GM12872 (cell line): Measurements from ENCODE around the gene DDX10.

Experiments used
- TF ChIP-seq, protein P1 (sequence below): IDR thresholded peaks from 3 replicates; pipeline ENCODE4 v1.5.1; 2011; ENCODE audit warnings: low read depth, mild to moderate bottlenecking, low read length, moderate library complexity; ENCODE audit not compliant: insufficient read depth

Gene DDX10

DNA sequence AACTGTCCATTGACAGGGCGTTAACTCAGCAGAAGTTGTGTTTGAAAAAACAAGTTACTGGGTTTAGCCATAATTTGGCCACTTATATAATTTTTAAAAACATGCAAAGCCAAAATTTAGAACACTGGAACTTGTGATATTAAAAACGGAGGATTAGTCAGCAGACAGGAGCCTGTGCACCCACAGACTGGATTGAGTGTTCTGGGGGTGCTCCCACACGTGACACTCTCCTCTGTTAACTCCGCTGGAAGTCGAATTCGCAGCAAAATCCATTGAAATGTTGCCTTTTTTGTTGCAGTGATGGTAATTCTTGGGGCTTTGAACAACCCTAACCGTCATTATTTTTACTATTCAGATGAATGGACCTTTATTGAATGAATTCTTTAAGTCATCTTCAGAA, 269.8 kb downstream of the DDX10 start:
- TF ChIP-seq, protein P1, sequence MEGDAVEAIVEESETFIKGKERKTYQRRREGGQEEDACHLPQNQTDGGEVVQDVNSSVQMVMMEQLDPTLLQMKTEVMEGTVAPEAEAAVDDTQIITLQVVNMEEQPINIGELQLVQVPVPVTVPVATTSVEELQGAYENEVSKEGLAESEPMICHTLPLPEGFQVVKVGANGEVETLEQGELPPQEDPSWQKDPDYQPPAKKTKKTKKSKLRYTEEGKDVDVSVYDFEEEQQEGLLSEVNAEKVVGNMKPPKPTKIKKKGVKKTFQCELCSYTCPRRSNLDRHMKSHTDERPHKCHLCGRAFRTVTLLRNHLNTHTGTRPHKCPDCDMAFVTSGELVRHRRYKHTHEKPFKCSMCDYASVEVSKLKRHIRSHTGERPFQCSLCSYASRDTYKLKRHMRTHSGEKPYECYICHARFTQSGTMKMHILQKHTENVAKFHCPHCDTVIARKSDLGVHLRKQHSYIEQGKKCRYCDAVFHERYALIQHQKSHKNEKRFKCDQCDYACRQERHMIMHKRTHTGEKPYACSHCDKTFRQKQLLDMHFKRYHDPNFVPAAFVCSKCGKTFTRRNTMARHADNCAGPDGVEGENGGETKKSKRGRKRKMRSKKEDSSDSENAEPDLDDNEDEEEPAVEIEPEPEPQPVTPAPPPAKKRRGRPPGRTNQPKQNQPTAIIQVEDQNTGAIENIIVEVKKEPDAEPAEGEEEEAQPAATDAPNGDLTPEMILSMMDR, result no peak

DNA sequence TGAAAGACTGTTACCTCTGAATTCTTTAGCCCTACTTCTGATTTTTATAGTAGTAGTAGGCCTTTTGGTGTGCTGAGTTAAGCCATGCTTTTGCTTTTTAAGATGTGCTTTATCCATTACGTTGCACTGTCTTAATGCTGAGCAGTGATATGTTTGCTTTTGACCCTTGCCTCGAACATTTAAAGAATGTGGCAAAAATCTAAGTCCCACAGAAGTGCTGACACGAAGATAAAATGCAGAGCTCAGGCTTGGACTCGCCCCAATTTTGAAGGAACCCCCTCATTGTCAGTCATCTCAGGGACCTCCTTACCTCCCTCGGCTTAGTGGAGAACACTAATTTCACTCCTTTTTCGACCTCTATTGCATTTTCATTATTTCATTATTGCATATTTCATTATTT, 272.9 kb downstream of the DDX10 start:
- TF ChIP-seq, protein P1, result no peak

DNA sequence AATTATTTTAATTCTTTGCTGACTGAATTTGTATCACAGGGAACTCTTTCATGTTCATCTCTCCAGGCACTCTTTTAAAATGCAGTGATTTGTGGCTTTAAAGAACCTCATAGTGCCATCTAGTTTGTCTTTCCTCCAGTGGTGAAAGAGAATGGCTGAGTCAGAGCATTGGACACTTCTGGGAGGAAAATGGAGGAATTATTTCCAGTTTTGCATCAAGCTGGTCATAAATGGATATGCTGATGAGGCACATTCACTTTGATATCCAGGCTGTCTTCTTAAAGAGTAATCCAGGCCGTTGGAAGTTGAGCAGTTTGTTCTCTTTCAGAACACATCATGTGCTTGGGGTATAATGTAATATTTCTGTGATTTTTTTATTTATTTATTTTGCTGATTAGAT, 273.7 kb downstream of the DDX10 start:
- TF ChIP-seq, protein P1, result no peak

DNA sequence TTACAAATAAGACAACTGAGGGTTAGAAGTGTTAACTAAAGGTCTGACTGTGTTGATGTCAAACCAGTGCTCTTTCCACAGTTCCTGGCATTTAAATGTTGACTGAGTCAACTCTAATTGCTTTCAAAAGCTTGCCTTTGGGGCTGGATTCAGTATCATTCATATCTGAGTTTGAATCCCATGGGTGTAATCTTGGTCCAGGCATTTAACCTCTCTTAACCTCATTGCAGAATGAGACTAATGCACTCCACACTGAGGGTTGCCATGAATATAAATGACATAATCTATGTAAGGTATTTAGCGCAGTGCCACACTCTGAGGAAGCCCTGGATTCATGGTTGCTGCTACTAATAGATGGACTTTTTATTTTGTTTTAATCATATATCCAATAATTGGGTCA, 274.3 kb downstream of the DDX10 start:
- TF ChIP-seq, protein P1, result no peak

DNA sequence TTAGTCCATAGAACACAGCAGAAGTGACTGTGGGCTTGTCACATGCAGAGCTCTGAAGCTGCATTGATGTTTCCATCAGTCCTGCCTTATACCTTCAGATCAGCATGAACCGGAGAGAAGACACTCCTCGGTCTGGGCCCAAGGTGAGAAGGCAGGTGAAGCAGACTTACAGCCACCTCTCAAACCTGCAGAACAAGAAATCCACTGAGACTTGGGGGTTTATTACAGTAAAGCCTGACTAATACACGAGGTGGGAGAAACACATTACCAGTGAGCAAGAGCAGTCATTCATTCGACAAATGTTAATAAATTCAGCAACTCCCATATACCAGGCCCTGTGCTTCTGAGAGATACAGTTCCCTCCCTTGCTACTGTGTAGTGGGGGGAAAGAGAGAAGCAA, 279.0 kb downstream of the DDX10 start:
- TF ChIP-seq, protein P1, result no peak

DNA sequence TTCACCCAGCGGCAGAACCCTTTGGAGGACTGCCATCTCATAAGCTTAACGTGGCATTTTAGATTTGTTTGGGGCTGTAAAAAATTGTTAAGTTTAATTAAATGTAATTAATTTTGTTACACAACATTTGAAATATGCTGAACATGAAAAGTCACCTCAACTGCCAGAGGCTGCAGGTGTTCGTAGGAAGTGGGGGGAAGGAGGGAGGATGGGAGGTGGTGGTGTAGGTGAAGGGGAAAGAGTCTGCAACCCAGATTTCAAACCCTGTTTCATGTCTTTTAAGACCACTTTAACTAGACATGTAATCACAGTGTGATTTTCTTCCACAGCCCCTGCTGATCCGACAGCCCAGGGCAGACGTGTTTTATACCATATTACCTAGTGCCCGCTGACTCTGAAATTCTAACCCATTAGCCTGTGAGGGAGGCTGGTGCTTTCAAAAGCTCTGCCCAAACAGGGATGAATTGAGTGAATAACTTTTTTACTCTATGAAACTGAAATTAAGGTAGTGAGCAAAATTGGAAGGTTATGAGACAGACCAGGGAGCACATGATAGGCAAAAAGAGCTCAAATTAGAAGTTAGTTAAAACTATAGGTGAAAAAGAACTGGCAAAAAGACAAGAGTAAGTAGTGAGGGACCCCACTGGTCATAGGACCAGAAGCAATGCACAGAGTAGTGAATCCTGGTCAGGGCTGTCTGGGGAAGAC, 279.8 kb downstream of the DDX10 start:
- TF ChIP-seq, protein P1, result no peak

DNA sequence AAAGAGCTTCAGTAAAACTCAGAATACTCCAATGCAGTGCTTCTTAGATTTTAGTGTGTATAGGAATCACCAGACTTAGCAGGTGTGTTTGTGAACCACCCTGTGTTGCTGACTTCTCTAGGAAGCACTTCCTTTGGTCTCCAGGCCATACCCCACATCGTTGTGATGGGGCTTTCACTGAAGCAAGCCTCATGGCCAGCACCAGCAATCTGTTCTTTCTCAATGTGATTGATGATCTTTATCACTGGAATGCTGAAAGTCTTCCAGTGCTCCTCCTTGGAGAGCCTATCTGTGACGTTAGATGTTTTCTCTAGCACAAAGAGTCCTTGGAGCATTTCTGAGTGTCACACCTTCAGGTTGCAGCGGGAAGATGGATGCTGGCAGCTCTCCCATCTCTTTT, 280.5 kb downstream of the DDX10 start:
- TF ChIP-seq, protein P1, result no peak
